Measurements from ENCODE around the gene PBX1.

- TF ChIP-seq EP300 (IDR thresholded peaks at IDR 0.05) (no peak), POLR2A (IDR thresholded peaks at IDR 0.05) (no peak), CTCF (IDR thresholded peaks at IDR 0.05) (no peak), POLR2AphosphoS5 (IDR thresholded peaks at IDR 0.05) (no peak)
These were observed 48.4 kb downstream of the PBX1 start for GRCh38 chr1:164607351-164607750.

All from sigmoid colon (tissue), 4 donors.